ENCODE data around the gene MAGEB6B. TPM values are rescaled to one million over a fixed set of nuclear protein-coding genes. Genes with fewer than 3 reads are reported as not detected.

Gene MAGEB6B
- total RNA-seq, 1 experiment from 2014 or later, result not detected

DNA sequence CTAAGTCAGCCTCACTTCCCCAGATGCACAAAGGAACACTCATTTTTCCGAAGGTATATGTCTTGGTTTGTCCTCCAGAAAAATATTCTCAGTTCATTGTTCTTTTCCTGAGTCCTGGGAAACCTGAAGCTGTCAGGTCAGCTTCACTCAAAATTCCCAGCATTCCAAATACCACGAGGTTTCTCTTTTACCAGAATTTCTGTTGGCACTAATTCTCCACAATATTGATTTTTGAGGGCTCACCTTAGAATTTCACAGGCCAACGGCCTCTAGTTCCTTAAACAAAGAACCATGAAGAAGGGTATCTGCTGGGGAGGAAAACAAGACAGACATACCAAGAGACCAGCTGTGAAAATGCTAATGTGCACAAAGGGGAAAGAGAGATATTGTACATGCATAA, 47.6 kb downstream of the MAGEB6B start:
- no peaks in the 10 kb centered on the region for H3K9me2 ChIP-seq (ENCODE audit: insufficient read depth)
- RAD21 ChIA-PET (ENCODE audit: low non-redundant PET in 1 of 2, low total read pairs in 2 of 2, uncharacterized antibody in 2 of 2, unreplicated experiment in 2 of 2), result no interaction called here
- H3K27ac ChIP-seq (ENCODE audit: low read depth, low read length), result no peak overlapping the region
- no peaks in the 10 kb centered on the region for H4K20me1 ChIP-seq (ENCODE audit: insufficient read depth)
- H2AFZ ChIP-seq (ENCODE audit: low read depth, low read length, poor library complexity, severe bottlenecking), result no peak overlapping the region
- intact Hi-C loops (cut with micrococcal nuclease), result no loop called here
- no peak overlapping the region for H3K4me3 ChIP-seq (replicated peaks in 1 of 2; ENCODE audit: low read depth in 1 of 2, low read length in 2 of 2)
- H3K79me2 ChIP-seq (ENCODE audit: insufficient read depth, low read length), result no peaks in the 10 kb centered on the region
- ATAC-seq, result no peak
- CTCF ChIA-PET, result no interaction called here
- no peak for DNase-seq (ENCODE audit: low read depth, low spot score)
- no peak overlapping the region for H3K9ac ChIP-seq (ENCODE audit: low read length)
- BruUV-seq (replicated peaks), result no TSS peak
- TF ChIP-seq SIN3A (IDR thresholded peaks at IDR 0.05; ENCODE audit: low read depth), result no peak
- no peak for TF ChIP-seq ZFX (IDR thresholded peaks at IDR 0.05)
- no peak for TF ChIP-seq EZH2 (IDR thresholded peaks at IDR 0.05)
- TF ChIP-seq EZH2phosphoT487 (IDR thresholded peaks at IDR 0.05; ENCODE audit: borderline replicate concordance), result no peak
- TF ChIP-seq YY1 (IDR thresholded peaks at IDR 0.05; ENCODE audit: extremely low read depth, insufficient replicate concordance, low read depth, low read length), result no peak
- no peaks in the 10 kb centered on the region for H3K27me3 ChIP-seq (ENCODE audit: insufficient read depth, low read length)
- no peaks in the 10 kb centered on the region for H3K36me3 ChIP-seq (ENCODE audit: control insufficient read depth in 1 of 2, insufficient read depth in 2 of 2, low read length in 2 of 2)
- H3K4me1 ChIP-seq (ENCODE audit: control insufficient read depth in 1 of 2, insufficient read depth in 2 of 2, low read length in 2 of 2), result no peaks in the 10 kb centered on the region
- POLR2A ChIA-PET, result no interaction called here
- no peak overlapping the region for H3K4me2 ChIP-seq (ENCODE audit: low read length)
- no peaks in the 10 kb centered on the region for H3K9me3 ChIP-seq (ENCODE audit: control insufficient read depth in 1 of 2, insufficient read depth in 1 of 2, low read depth in 1 of 2, low read length in 2 of 2)

Other genes starting within 250 kb of the MAGEB6B start
- gene MAGEB18, start 22.3 kb upstream of the MAGEB6B start, total RNA-seq (2021; ENCODE audit: unreplicated experiment), result not detected
- gene MAGEB6, start 31.8 kb downstream of the MAGEB6B start, total RNA-seq (2021; ENCODE audit: unreplicated experiment), result not detected
- not detected for gene MAGEB5, start 55.6 kb downstream of the MAGEB6B start, total RNA-seq (2021; ENCODE audit: unreplicated experiment)

Measured in HCT116 (cell line).